H1 (cell line): ENCODE results near the gene ARL9. TPM values are rescaled to one million over a fixed set of nuclear protein-coding genes. Genes with fewer than 3 reads are reported as not detected.

Experiments
- CTCF ChIA-PET: fragments of 300-600 bp; sonication (Branson Sonifier 250); formaldehyde crosslinking; loops from one replicate; lab custom pipeline; 2021; ENCODE audit not compliant: partially characterized antibody; lab: Charles Lee
- POLR2A ChIA-PET: fragments of 300-600 bp; sonication (Branson Sonifier 250); formaldehyde crosslinking; loops from one replicate; lab custom pipeline; 2021; ENCODE audit warnings: inconsistent platforms; ENCODE audit not compliant: partially characterized antibody; lab: Charles Lee
- DNase-seq, 2 experiments: peaks; one replicate each; pipeline versions ENCODE4 v3.0.0 to v3.0.0-alpha.2; 2010 to 2022; ENCODE audit warnings: low spot score in 2 of 2, low read depth in 1 of 2, mixed read lengths in 1 of 2
- FAIRE-seq: peaks from 2 replicates; lab custom pipeline; 2011; peaks lifted over from hg19 to GRCh38; lab: Jason Lieb, UNC
- H2AFZ ChIP-seq: 2 replicates; pipeline ENCODE4 v1.8.1; 2012; ENCODE audit warnings: low read length, inconsistent platforms
- H2AK5ac ChIP-seq: 2 replicates; pipeline ENCODE4 v1.6.1; 2013; ENCODE audit warnings: low read depth, low read length
- H2BK120ac ChIP-seq: replicated peaks from 2 replicates; pipeline ENCODE3; 2013; ENCODE audit warnings: low read depth, low read length, inconsistent platforms
- H2BK12ac ChIP-seq: 2 replicates; pipeline ENCODE4 v1.6.1; 2013; ENCODE audit warnings: low read depth, low read length
- H2BK15ac ChIP-seq: 2 replicates; pipeline ENCODE4 v1.6.1; 2013; ENCODE audit warnings: low read length
- H2BK20ac ChIP-seq: 2 replicates; pipeline ENCODE4 v1.6.1; 2013; ENCODE audit warnings: low read length
- H2BK5ac ChIP-seq: 2 replicates; pipeline ENCODE4 v1.6.1; 2013; ENCODE audit warnings: low read depth, low read length
- H3K14ac ChIP-seq: 2 replicates; pipeline ENCODE4 v1.6.1; 2013; ENCODE audit warnings: inconsistent platforms; ENCODE audit not compliant: insufficient read length
- H3K18ac ChIP-seq: 2 replicates; pipeline ENCODE4 v1.6.1; 2013; ENCODE audit warnings: low read length; ENCODE audit errors: extremely low read depth
- H3K23ac ChIP-seq: 2 replicates; pipeline ENCODE4 v1.6.1; 2013; ENCODE audit warnings: inconsistent platforms; ENCODE audit not compliant: insufficient read length
- H3K23me2 ChIP-seq: 2 replicates; pipeline ENCODE4 v1.6.1; 2013; ENCODE audit warnings: low read depth, low read length
- H3K27ac ChIP-seq: 2 replicates; pipeline ENCODE4 v1.6.1; 2011; ENCODE audit warnings: low read depth, low read length, inconsistent platforms
- H3K27me3 ChIP-seq, 4 experiments: replicated peaks in 1 of 4; 1 replicate in 1 of 4; 2 replicates in 3 of 4; pipeline versions ENCODE4 v1.6.1 to v1.8.1; 2011 to 2013; ENCODE audit warnings: low read length in 3 of 4, mild to moderate bottlenecking in 3 of 4, inconsistent platforms in 2 of 4, mixed read lengths in 2 of 4, moderate library complexity in 1 of 4; ENCODE audit not compliant: control insufficient read depth in 3 of 4, insufficient read depth in 3 of 4; ENCODE audit errors: extremely low read depth in 1 of 4
- H3K36me3 ChIP-seq, 4 experiments: 2 replicates each; pipeline versions ENCODE4 v1.6.1 to v1.8.1; 2011 to 2013; ENCODE audit warnings: mild to moderate bottlenecking in 4 of 4, low read length in 3 of 4, moderate library complexity in 2 of 4, control low read depth in 1 of 4, inconsistent platforms in 1 of 4; ENCODE audit not compliant: insufficient read depth in 4 of 4, control insufficient read depth in 2 of 4
- H3K4ac ChIP-seq: replicated peaks from 2 replicates; pipeline ENCODE3; 2013; ENCODE audit warnings: low read length, low read depth, mixed read lengths, inconsistent platforms; ENCODE audit not compliant: insufficient read length
- H3K4me1 ChIP-seq, 4 experiments: replicated peaks in 1 of 4; 1 replicate in 1 of 4; 2 replicates in 3 of 4; pipeline versions ENCODE4 v1.6.1 to v1.8.1; 2011 to 2013; ENCODE audit warnings: low read length in 3 of 4, inconsistent platforms in 2 of 4, mixed read lengths in 1 of 4; ENCODE audit not compliant: insufficient read depth in 4 of 4, control insufficient read depth in 3 of 4
- H3K4me2 ChIP-seq, 2 experiments: 2 replicates each; pipeline versions ENCODE4 v1.6.1 to v1.8.1; 2011 to 2013; ENCODE audit warnings: low read depth in 2 of 2, low read length in 2 of 2, control low read depth in 1 of 2, inconsistent platforms in 1 of 2, mild to moderate bottlenecking in 1 of 2; ENCODE audit not compliant: insufficient read depth in 1 of 2
- H3K4me3 ChIP-seq, 4 experiments: fragments of 200-600, 300-600 bp in 1 of 4; sonication (generic), shearing (Covaris generic), sonication (Bioruptor Twin) in 1 of 4; 2 replicates each; pipeline versions ENCODE4 v1.5.1 to v1.8.1; 2011 to 2016; ENCODE audit warnings: low read length in 4 of 4, low read depth in 3 of 4, control low read depth in 2 of 4, inconsistent platforms in 2 of 4, mild to moderate bottlenecking in 2 of 4, mixed read lengths in 1 of 4, moderate library complexity in 1 of 4; ENCODE audit not compliant: insufficient read depth in 2 of 4; ENCODE audit errors: extremely low read depth in 1 of 4
- H3K56ac ChIP-seq: replicated peaks from 2 replicates; pipeline ENCODE3; 2013; ENCODE audit warnings: low read depth, mild to moderate bottlenecking, mixed read lengths, low read length, inconsistent platforms; ENCODE audit not compliant: insufficient read length
- H3K79me1 ChIP-seq: 2 replicates; pipeline ENCODE4 v1.6.1; 2013; ENCODE audit warnings: low read depth, low read length, control low read depth
- H3K79me2 ChIP-seq, 2 experiments: 2 replicates each; pipeline versions ENCODE4 v1.6.1 to v1.8.1; 2012 to 2013; ENCODE audit warnings: low read length in 2 of 2, mild to moderate bottlenecking in 2 of 2, inconsistent platforms in 1 of 2; ENCODE audit not compliant: insufficient read depth in 2 of 2, control insufficient read depth in 1 of 2
- H3K9ac ChIP-seq, 4 experiments: replicated peaks in 1 of 4; 1 replicate in 1 of 4; 2 replicates in 3 of 4; pipeline versions ENCODE4 v1.6.1 to v1.8.1; 2011 to 2013; ENCODE audit warnings: low read depth in 3 of 4, low read length in 3 of 4, control low read depth in 2 of 4, mild to moderate bottlenecking in 2 of 4, moderate library complexity in 2 of 4, inconsistent platforms in 1 of 4; ENCODE audit errors: extremely low read depth in 1 of 4
- H3K9me3 ChIP-seq, 2 experiments: 2 replicates each; pipeline versions ENCODE4 v1.6.1 to v1.8.1; 2012 to 2013; ENCODE audit warnings: mild to moderate bottlenecking in 2 of 2, moderate library complexity in 2 of 2, control low read depth in 1 of 2, inconsistent platforms in 1 of 2, low read depth in 1 of 2, low read length in 1 of 2, mixed read lengths in 1 of 2; ENCODE audit not compliant: insufficient read depth in 2 of 2
- H4K20me1 ChIP-seq, 2 experiments: replicated peaks in 1 of 2; 2 replicates each; pipeline versions ENCODE3 to v1.8.1; 2011 to 2013; ENCODE audit warnings: inconsistent platforms in 2 of 2, low read length in 2 of 2, mild to moderate bottlenecking in 1 of 2; ENCODE audit not compliant: insufficient read depth in 2 of 2, control insufficient read depth in 1 of 2
- H4K5ac ChIP-seq: 2 replicates; pipeline ENCODE4 v1.6.1; 2013; ENCODE audit warnings: low read length, low read depth, mixed read lengths, inconsistent platforms; ENCODE audit not compliant: insufficient read length
- H4K8ac ChIP-seq: 2 replicates; pipeline ENCODE4 v1.8.0; 2013; ENCODE audit warnings: mild to moderate bottlenecking, moderate library complexity, low read length, inconsistent platforms; ENCODE audit not compliant: insufficient read depth; ENCODE audit errors: extremely low read depth
- H4K91ac ChIP-seq: replicated peaks from 2 replicates; pipeline ENCODE3; 2013; ENCODE audit warnings: low read length, mixed read lengths, inconsistent platforms; ENCODE audit not compliant: insufficient read length
- BACH1 ChIP-seq: IDR thresholded peaks from 2 replicates; pipeline ENCODE4 v1.6.1; 2012; ENCODE audit warnings: low read length, improper control_type of control experiment
- BCL11A ChIP-seq, 2 experiments: IDR thresholded peaks; one replicate each; pipeline ENCODE4 v1.6.1; 2011; ENCODE audit warnings: low read depth in 2 of 2, low read length in 2 of 2, mild to moderate bottlenecking in 2 of 2
- CHD1 ChIP-seq: IDR thresholded peaks from 2 replicates; pipeline ENCODE4 v1.6.1; 2012; ENCODE audit warnings: low read depth, low read length, improper control_type of control experiment
- EP300 ChIP-seq, 2 experiments: IDR thresholded peaks; 1 replicate in 1 of 2; 2 replicates in 1 of 2; pipeline ENCODE4 v1.6.1; 2011 to 2012; ENCODE audit warnings: low read depth in 2 of 2, low read length in 2 of 2, mild to moderate bottlenecking in 2 of 2, borderline replicate concordance in 1 of 2, inconsistent platforms in 1 of 2, moderate library complexity in 1 of 2
- JUND ChIP-seq: IDR thresholded peaks from 2 replicates; pipeline ENCODE4 v1.6.1; 2011; ENCODE audit warnings: mild to moderate bottlenecking, improper control_type of control experiment, low read length
- NANOG ChIP-seq: IDR thresholded peaks from 2 replicates; pipeline ENCODE4 v1.6.1; 2011; ENCODE audit warnings: low read length, low read depth, mild to moderate bottlenecking, inconsistent platforms; ENCODE audit not compliant: insufficient read depth, poor library complexity, severe bottlenecking
- NRF1 ChIP-seq: IDR thresholded peaks from 2 replicates; pipeline ENCODE4 v1.6.1; 2011; ENCODE audit warnings: mild to moderate bottlenecking, low read depth, low read length, improper control_type of control experiment
- PHF8 ChIP-seq: fragments of 200-600 bp; sonication (generic); conservative IDR thresholded peaks from 2 replicates; pipeline ENCODE4 v1.7.1; 2012; ENCODE audit warnings: low read depth, mild to moderate bottlenecking, inconsistent platforms, low read length, moderate library complexity
- POLR2A ChIP-seq, 2 experiments: IDR thresholded peaks; 1 replicate in 1 of 2; 2 replicates in 1 of 2; pipeline ENCODE4 v1.6.1; 2011; ENCODE audit warnings: low read depth in 2 of 2, low read length in 2 of 2, mild to moderate bottlenecking in 2 of 2; ENCODE audit errors: control extremely low read depth in 1 of 2
- POLR2AphosphoS5 ChIP-seq: IDR thresholded peaks from 2 replicates; pipeline ENCODE4 v1.6.1; 2011; ENCODE audit warnings: low read depth, low read length
- RXRA ChIP-seq: IDR thresholded peaks from 2 replicates; pipeline ENCODE4 v1.6.1; 2011; ENCODE audit warnings: low read depth, mild to moderate bottlenecking, low read length, moderate library complexity; ENCODE audit not compliant: insufficient read depth
- SIN3A ChIP-seq, 2 experiments: IDR thresholded peaks in 1 of 2; conservative IDR thresholded peaks in 1 of 2; 2 replicates each; pipeline ENCODE4 v1.6.1; 2011 to 2012; ENCODE audit warnings: low read length in 2 of 2, improper control_type of control experiment in 1 of 2, low read depth in 1 of 2, mild to moderate bottlenecking in 1 of 2
- TCF12 ChIP-seq: IDR thresholded peaks from 2 replicates; pipeline ENCODE4 v1.6.1; 2011; ENCODE audit warnings: low read depth, mild to moderate bottlenecking, low read length
- WGBS, 2 experiments: shearing (Covaris generic) in 1 of 2; methylation state at CpG; one replicate each; pipeline versions ENCODE4 v1.1.6 to v1.1.7; 2013 to 2015; ENCODE audit warnings: low lambda C conversion rate in 2 of 2, mixed read lengths in 2 of 2, inconsistent platforms in 1 of 2, low coverage in 1 of 2, missing lambda C conversion rate in 1 of 2; ENCODE audit not compliant: insufficient replicate concordance in 2 of 2, insufficient coverage in 1 of 2, insufficient read length in 1 of 2; ENCODE audit errors: extremely low coverage in 1 of 2, missing lambda C conversion rate in 1 of 2; 5-methylcytosine and 5-hydroxymethylcytosine counted together
- polyA plus RNA-seq, 7 experiments: library from polyadenylated mRNA; depleted of rRNA in 3 of 7; stranded (reverse) in 5 of 7; unstranded in 2 of 7; fragments of >200 nt in 5 of 7; fragments of 200-250 nt in 2 of 7; gene quantifications; 1 replicate in 5 of 7; 2 replicates in 1 of 7; 4 replicates in 1 of 7; pipeline versions ENCODE4 v1.2.1 to v1.2.3, GENCODE V29; 2011 to 2013; ENCODE audit warnings: missing spikeins in 2 of 7, mixed read lengths in 2 of 7
- total RNA-seq: library from RNA; stranded (reverse); fragmentation: NEBNext Ultra II Directional; extraction: Animal tissue kit (Norgen Biotek cat#: 25700); gene quantifications from 2 replicates; pipeline ENCODE4 v1.2.1, GENCODE V29; 2021

The ARL9 gene
- total and polyA plus RNA-seq, 2 of the 8 experiments (the other 6 are each of a cell fraction or from before 2014, with no cell fraction given), result 0.60 to 0.76 TPM

DNA sequence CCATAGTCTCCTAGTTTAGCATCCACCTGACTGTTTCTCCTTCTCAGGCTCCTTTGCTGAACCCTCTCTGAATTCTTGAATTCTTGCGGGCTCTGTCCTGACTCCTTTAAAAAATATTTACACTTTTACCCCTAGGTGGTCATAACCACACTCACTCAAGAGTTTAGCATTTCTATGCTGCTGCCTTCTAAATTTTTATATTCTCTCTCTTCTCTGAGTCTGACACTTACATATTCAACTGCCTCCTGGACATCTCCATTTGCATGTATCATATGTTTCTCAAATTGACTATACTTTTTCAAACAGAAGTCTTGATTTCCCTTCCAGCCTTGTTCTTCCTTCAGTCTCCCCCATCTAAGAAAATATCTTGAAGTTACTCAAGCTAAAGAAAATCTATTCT is 31.6 kb downstream of the ARL9 start:
- Histone ChIP-seq H3K23ac (no peak overlapping the region), H4K5ac (no peak overlapping the region), H3K79me2 (no peaks in the 10 kb centered on the region), H3K56ac (no peak overlapping the region), H2BK20ac (no peak overlapping the region), H3K18ac (no peak overlapping the region), H3K4me3 (no peak overlapping the region), H3K27me3 (peaks cover 4 to 10% (median 6%) of the 10 kb centered on the region in 4 experiments; a peak in 6 of 7 replicates), H2BK5ac (no peak overlapping the region), H2BK15ac (no peak overlapping the region), H3K4ac (no peak overlapping the region), H2AFZ (no peak overlapping the region), H3K27ac (no peak overlapping the region), H3K9ac (no peak overlapping the region), H2BK120ac (no peak overlapping the region), H4K91ac (no peak overlapping the region), H2AK5ac (no peak overlapping the region), H4K20me1 (no peaks in the 10 kb centered on the region), H3K9me3 (no peaks in the 10 kb centered on the region), H3K36me3 (no peaks in the 10 kb centered on the region), H3K14ac (no peak overlapping the region), H2BK12ac (no peak overlapping the region), H3K23me2 (no peaks in the 10 kb centered on the region), H3K4me2 (no peak overlapping the region), H4K8ac (no peak overlapping the region), H3K79me1 (no peaks in the 10 kb centered on the region), H3K4me1 (no peaks in the 10 kb centered on the region; a peak in 1 of 7 replicates)
- CTCF ChIA-PET, result interaction anchor here (1.4 to 1.6 kb wide), 2 partner anchors 39 to 121 kb away, joined by 3 to 6 read pairs; no protein-coding TSS in a partner anchor
- DNase-seq (no peak), FAIRE-seq (no peak)
- POLR2A ChIA-PET, result no interaction called here
- 100% methylated on average over 1 of the region's 1 CpG; no CpG with 5 or more reads in 1 of the 2 experiments for WGBS, 2 experiments
- TF ChIP-seq POLR2A (IDR thresholded peaks at IDR 0.05; ENCODE audit: control extremely low read depth in 1 of 2, low read depth in 2 of 2, low read length in 2 of 2) (no peak), JUND (no peak), PHF8 (no peak), EP300 (IDR thresholded peaks at IDR 0.05; ENCODE audit: borderline replicate concordance in 1 of 2, low read depth in 2 of 2, low read length in 2 of 2) (no peak), POLR2AphosphoS5 (no peak), RXRA (no peak), BACH1 (no peak), BCL11A (IDR thresholded peaks at IDR 0.05; ENCODE audit: low read depth in 2 of 2, low read length in 2 of 2) (no peak), SIN3A (conservative IDR thresholded peaks at IDR 0.05 in 1 of 2, IDR thresholded peaks at IDR 0.05 in 1 of 2; ENCODE audit: low read depth in 1 of 2, low read length in 2 of 2) (no peak), TCF12 (no peak), NANOG (no peak), CHD1 (no peak), NRF1 (no peak)
